ENCODE data around the gene SLAMF1.

The SLAMF1 gene

DNA sequence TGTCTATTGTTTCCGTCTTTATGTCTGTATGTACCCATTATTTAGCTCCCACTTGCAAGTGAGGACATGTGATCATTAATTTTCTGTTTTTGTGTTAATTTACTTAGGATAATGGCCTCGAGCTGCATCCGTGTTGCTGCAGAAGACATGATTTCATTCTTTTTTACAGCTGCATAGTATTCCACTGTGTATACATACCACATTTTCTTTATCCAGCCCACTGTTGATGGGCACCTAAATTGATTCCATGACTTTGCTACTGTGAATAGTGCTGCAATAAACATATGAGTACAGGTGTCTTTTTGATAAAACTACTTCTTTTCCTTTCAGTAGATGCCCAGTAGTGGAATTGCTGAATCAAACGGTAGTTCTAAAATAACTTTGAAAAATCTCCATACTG, 12.7 kb upstream of the SLAMF1 start:
- no peak overlapping the region for H3K4me3 ChIP-seq (ENCODE audit: low read depth, low read length)
- in situ Hi-C loops (cut with HindIII; ENCODE audit: low pct_ligation_motif_present, low sequenced_read_pairs): no loop called here
- TF ChIP-seq, protein P1, sequence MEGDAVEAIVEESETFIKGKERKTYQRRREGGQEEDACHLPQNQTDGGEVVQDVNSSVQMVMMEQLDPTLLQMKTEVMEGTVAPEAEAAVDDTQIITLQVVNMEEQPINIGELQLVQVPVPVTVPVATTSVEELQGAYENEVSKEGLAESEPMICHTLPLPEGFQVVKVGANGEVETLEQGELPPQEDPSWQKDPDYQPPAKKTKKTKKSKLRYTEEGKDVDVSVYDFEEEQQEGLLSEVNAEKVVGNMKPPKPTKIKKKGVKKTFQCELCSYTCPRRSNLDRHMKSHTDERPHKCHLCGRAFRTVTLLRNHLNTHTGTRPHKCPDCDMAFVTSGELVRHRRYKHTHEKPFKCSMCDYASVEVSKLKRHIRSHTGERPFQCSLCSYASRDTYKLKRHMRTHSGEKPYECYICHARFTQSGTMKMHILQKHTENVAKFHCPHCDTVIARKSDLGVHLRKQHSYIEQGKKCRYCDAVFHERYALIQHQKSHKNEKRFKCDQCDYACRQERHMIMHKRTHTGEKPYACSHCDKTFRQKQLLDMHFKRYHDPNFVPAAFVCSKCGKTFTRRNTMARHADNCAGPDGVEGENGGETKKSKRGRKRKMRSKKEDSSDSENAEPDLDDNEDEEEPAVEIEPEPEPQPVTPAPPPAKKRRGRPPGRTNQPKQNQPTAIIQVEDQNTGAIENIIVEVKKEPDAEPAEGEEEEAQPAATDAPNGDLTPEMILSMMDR (IDR thresholded peaks at IDR 0.05; ENCODE audit: low read depth, low read length, missing control alignments): no peak
- H3K36me3 ChIP-seq (replicated peaks): no peaks in the 10 kb centered on the region
- H3K27ac ChIP-seq: no peak overlapping the region
- DNase-seq: no peak
- H3K27me3 ChIP-seq (replicated peaks): no peaks in the 10 kb centered on the region

DNA sequence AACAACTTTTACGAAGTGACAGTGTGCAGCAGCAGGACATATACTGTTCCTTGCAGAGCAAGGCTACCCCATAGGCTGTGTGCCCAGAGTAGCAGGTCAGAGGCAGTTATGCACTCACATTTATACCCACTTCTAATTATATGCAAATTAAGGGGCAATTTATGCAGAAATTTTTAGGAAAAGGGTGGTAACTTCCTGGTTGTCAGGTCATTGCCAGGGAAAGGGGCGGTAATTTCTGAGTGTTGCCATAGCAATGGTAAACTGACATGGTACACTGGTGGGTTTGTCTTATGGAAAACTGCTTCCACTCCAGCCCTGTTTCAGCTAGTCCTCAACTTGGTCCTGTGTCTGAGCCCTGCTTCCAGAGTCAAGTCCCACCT, 12.0 kb upstream of the SLAMF1 start:
- TF ChIP-seq, protein P1 (IDR thresholded peaks at IDR 0.05; ENCODE audit: low read depth, low read length, missing control alignments): no peak
- no peak for DNase-seq
- H3K4me3 ChIP-seq (ENCODE audit: low read depth, low read length): no peak overlapping the region
- no peaks in the 10 kb centered on the region for H3K36me3 ChIP-seq (replicated peaks)
- no peak overlapping the region for H3K27ac ChIP-seq
- H3K27me3 ChIP-seq (replicated peaks): no peaks in the 10 kb centered on the region
- in situ Hi-C loops (cut with HindIII; ENCODE audit: low pct_ligation_motif_present, low sequenced_read_pairs): no loop called here

DNA sequence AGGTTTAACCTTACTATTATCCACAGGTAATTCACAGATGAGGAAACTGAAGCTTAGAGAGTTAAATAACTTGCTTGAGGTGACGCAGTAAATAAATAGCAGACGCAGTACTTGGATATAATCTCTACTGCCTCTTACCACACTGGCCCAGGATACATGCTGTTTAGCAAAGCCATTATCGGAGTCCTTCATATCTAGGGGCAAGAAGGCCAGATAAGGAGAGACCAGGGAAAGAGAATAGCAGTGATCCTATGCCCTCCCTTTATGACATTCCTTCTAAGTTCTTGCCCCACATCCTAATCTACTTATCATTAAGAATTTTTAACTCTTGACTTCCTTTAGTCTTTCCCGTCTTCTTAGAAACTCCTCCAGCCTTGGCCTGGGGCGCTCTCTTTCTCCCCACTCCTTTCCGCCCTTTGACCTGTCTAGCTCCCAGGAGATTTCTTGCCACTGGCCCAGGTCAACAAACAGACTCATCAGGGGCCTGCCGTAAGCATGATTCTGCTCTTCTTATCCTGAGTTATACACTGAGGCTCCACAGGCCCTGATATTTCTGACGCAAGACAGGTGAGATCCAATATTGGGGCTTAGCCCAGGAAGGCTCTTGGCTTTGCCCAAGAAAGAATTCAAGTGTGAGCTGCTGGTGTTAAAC, 11.4 kb upstream of the SLAMF1 start:
- no peak for DNase-seq
- Histone ChIP-seq H3K36me3 (replicated peaks) (no peaks in the 10 kb centered on the region), H3K27me3 (replicated peaks) (no peaks in the 10 kb centered on the region), H3K27ac (no peak overlapping the region), H3K4me3 (ENCODE audit: low read depth, low read length) (no peak overlapping the region)
- TF ChIP-seq, protein P1 (IDR thresholded peaks at IDR 0.05; ENCODE audit: low read depth, low read length, missing control alignments): no peak
- in situ Hi-C loops (cut with HindIII; ENCODE audit: low pct_ligation_motif_present, low sequenced_read_pairs): no loop called here

DNA sequence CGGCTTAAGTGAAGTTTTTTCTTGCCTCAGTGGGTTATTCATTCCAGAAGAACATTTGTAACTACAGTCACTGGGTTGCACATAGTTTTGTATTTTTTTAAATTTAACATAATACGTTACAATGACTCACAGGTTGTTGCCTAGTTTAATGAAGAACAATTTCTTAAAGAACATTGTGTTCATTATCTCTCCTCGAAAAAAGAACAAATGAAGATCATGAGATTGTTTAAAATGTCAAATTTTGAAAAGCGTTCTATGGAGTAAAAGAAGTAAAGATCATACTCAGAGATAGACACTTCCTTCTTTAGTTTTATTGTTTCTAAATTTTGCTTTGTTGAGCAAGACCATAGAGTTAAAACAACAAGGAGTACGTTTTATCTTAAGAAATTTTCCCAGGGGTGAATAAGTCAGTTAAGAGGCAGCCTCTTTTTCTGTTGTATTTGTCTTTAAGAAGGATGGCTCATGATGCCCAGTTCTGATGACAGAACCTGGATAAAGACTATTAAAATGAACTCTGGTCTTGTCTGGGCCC, 10.5 kb upstream of the SLAMF1 start:
- in situ Hi-C loops (cut with HindIII; ENCODE audit: low pct_ligation_motif_present, low sequenced_read_pairs): no loop called here
- TF ChIP-seq, protein P1 (IDR thresholded peaks at IDR 0.05; ENCODE audit: low read depth, low read length, missing control alignments): no peak
- Histone ChIP-seq H3K4me3 (ENCODE audit: low read depth, low read length) (no peak overlapping the region), H3K27ac (no peak overlapping the region), H3K36me3 (replicated peaks) (no peaks in the 10 kb centered on the region), H3K27me3 (replicated peaks) (no peaks in the 10 kb centered on the region)
- no peak for DNase-seq

DNA sequence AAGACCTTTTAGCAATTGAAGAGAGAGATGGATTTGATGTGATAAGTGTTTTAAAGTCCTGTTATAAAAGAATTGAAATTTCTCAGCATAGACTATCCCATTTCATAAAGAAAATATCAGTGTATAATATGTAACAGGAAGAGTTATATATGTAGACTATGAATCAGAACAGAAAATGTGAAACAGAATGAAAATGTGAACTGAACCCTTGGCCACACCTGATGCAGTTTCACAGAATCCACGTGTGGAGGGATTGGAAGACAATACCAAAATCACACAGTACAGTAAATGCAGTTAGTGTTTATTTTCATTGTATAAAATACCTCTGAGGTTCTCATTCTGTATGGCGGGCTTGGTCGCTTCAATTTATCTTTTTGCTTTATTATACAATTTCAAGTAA, 9.9 kb upstream of the SLAMF1 start:
- in situ Hi-C loops (cut with HindIII; ENCODE audit: low pct_ligation_motif_present, low sequenced_read_pairs): no loop called here
- no peak overlapping the region for H3K27ac ChIP-seq
- no peaks in the 10 kb centered on the region for H3K27me3 ChIP-seq (replicated peaks)
- DNase-seq: no peak
- H3K4me3 ChIP-seq (ENCODE audit: low read depth, low read length): no peak overlapping the region
- H3K36me3 ChIP-seq (replicated peaks): no peaks in the 10 kb centered on the region
- TF ChIP-seq, protein P1 (IDR thresholded peaks at IDR 0.05; ENCODE audit: low read depth, low read length, missing control alignments): no peak

DNA sequence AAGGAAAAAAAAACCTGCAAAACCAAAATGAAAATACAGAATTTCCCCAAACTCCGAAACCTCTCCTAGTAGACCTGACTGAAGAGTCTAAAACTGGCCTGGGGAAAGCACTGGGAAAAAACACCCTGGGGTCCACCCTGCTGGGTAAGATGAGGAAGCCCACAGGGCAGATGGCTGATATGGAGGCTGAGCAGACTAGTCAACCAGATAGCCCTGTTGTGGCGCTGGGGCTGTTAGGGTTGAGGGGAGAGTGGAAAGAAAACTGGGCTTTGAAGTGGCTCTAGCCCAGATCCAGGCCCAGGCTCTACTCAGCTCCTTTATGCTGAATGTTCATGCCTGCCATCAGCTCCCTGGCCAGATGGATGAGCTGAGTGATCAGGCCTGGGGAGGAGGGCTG, 6.8 kb upstream of the SLAMF1 start:
- H3K27me3 ChIP-seq (replicated peaks): no peaks in the 10 kb centered on the region
- H3K27ac ChIP-seq: no peak overlapping the region
- no peak for DNase-seq
- no peaks in the 10 kb centered on the region for H3K36me3 ChIP-seq (replicated peaks)
- TF ChIP-seq, protein P1 (IDR thresholded peaks at IDR 0.05; ENCODE audit: low read depth, low read length, missing control alignments): no peak
- in situ Hi-C loops (cut with HindIII; ENCODE audit: low pct_ligation_motif_present, low sequenced_read_pairs): no loop called here
- H3K4me3 ChIP-seq (ENCODE audit: low read depth, low read length): no peak overlapping the region

Data from brain microvascular endothelial cell (primary cell).